Transverse colon (tissue), 4 donors: ENCODE results near the gene REEP5. TPM values are rescaled to one million over a fixed set of nuclear protein-coding genes. Genes with fewer than 3 reads are reported as not detected.

Experiments
- DNase-seq: peaks from one replicate; pipeline ENCODE4 v3.0.0-alpha.2; 2019
- H3K27ac ChIP-seq, 4 donors: fragments of 200-600 bp; sonication (generic); 2 replicates each; pipeline ENCODE4 v1.5.1; 2016 to 2018; ENCODE audit warnings: inconsistent platforms in 4 of 4
- H3K27me3 ChIP-seq: fragments of 200-600 bp; sonication (generic); 2 replicates; pipeline ENCODE4 v1.5.1; 2017; ENCODE audit warnings: inconsistent platforms
- H3K36me3 ChIP-seq, 4 donors: fragments of 200-600 bp; sonication (generic); 2 replicates each; pipeline ENCODE4 v1.5.1; 2017 to 2019; ENCODE audit warnings: inconsistent platforms in 4 of 4
- H3K4me1 ChIP-seq, 4 donors: fragments of 200-600 bp; sonication (generic); 2 replicates each; pipeline ENCODE4 v1.5.1; 2017 to 2020; ENCODE audit warnings: inconsistent platforms in 4 of 4
- H3K4me3 ChIP-seq, 4 donors: fragments of 200-600 bp; sonication (generic); 1 replicate in 1 of 4; 2 replicates in 3 of 4; pipeline versions ENCODE4 v1.5.1 to v1.6.1; 2017 to 2019; ENCODE audit warnings: inconsistent platforms in 4 of 4
- H3K9me3 ChIP-seq, 2 donors: fragments of 200-600 bp; sonication (generic); 2 replicates each; pipeline ENCODE4 v1.5.1; 2017 to 2019; ENCODE audit warnings: inconsistent platforms in 2 of 2
- EP300 ChIP-seq: sonication (generic); formaldehyde crosslinking; IDR thresholded peaks from one replicate; pipeline ENCODE4 v1.6.1; 2017; ENCODE audit warnings: antibody characterized with exemption, low read depth
- POLR2A ChIP-seq: fragments of 450-650 bp; IDR thresholded peaks from one replicate; pipeline ENCODE4 v1.6.1; 2016; ENCODE audit warnings: antibody characterized with exemption, mild to moderate bottlenecking, moderate library complexity
- POLR2AphosphoS5 ChIP-seq, 3 donors: sonication (generic); formaldehyde crosslinking; IDR thresholded peaks; one replicate each; pipeline ENCODE4 v1.6.1; 2016; ENCODE audit warnings: antibody characterized with exemption in 3 of 3
- WGBS, 2 donors: methylation state at CpG; one replicate each; pipeline ENCODE4 v1.1.5; 2018; ENCODE audit warnings: low coverage in 1 of 2; 5-methylcytosine and 5-hydroxymethylcytosine counted together
- in situ Hi-C, 4 donors: fragments of 200-750 bp; cut with MboI; loops; one replicate each; pipeline versions ENCODE4 v1.15.0 to v1.15.1; 2017; ENCODE audit warnings: low sequenced_read_pairs in 3 of 4, low pct_ligation_motif_present in 1 of 4, low pct_unique_long_range_greater_than_20kb in 1 of 4
- intact Hi-C: fragments of 100-400 bp; cut with DNase I; formaldehyde crosslinking; loops from one replicate; pipeline ENCODE4 v1.15.1; 2023; ENCODE audit warnings: low total_unique reads
- total RNA-seq, 4 donors: library from RNA; depleted of rRNA; stranded (reverse); fragments of >200 nt; gene quantifications; one replicate each; pipeline ENCODE4 v1.1.0, GENCODE V29; 2016
- TF ChIP-seq, protein P1 (sequence below), 5 experiments: fragments of 200-600 bp in 3 of 5; fragments of 450-650 bp in 2 of 5; sonication (generic) in 3 of 5; IDR thresholded peaks; 1 replicate in 2 of 5; 2 replicates in 3 of 5; pipeline ENCODE4 v1.5.1; 2016 to 2017; ENCODE audit warnings: antibody characterized with exemption in 5 of 5, inconsistent platforms in 3 of 5, mild to moderate bottlenecking in 2 of 5, moderate library complexity in 1 of 5

REEP5 gene
- total RNA-seq, 4 donors from 2014 or later, result 15.7 to 63.5 (median 56.4) TPM

DNA sequence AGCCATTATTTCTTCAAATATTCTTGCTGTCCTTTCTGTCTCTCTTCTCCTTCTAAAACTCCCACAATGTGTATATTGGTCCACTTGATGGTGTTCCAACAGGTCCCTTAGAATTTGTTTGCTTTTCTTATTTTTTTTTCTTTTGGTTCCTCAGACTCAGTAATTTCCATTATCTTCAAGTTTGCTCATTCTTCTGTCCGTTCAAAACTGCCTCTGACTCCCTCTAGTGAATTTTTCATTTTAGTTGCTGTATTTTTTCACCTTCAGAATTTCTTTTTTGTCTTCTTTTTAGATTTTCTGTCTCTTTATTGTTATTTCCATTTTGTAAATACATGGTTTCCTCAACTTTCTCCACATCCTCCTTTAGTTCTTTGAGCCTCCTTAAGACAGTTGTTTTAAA, 67.4 kb downstream of the REEP5 start:
- Histone ChIP-seq H3K9me3 (no peaks in the 10 kb centered on the region), H3K36me3 (no peaks in the 10 kb centered on the region), H3K27ac (no peak overlapping the region), H3K4me3 (no peak overlapping the region), H3K4me1 (no peaks in the 10 kb centered on the region), H3K27me3 (peaks cover 19% of the 10 kb centered on the region)
- intact Hi-C loops (no loop called here), in situ Hi-C loops (no loop called here)
- 59 to 70% methylated on average over 1 of the region's 1 CpG for WGBS, 2 donors
- DNase-seq, result no peak
- TF ChIP-seq POLR2A, result no peak
- TF ChIP-seq POLR2AphosphoS5 (IDR thresholded peaks at IDR 0.05), result no peak
- TF ChIP-seq, protein P1, sequence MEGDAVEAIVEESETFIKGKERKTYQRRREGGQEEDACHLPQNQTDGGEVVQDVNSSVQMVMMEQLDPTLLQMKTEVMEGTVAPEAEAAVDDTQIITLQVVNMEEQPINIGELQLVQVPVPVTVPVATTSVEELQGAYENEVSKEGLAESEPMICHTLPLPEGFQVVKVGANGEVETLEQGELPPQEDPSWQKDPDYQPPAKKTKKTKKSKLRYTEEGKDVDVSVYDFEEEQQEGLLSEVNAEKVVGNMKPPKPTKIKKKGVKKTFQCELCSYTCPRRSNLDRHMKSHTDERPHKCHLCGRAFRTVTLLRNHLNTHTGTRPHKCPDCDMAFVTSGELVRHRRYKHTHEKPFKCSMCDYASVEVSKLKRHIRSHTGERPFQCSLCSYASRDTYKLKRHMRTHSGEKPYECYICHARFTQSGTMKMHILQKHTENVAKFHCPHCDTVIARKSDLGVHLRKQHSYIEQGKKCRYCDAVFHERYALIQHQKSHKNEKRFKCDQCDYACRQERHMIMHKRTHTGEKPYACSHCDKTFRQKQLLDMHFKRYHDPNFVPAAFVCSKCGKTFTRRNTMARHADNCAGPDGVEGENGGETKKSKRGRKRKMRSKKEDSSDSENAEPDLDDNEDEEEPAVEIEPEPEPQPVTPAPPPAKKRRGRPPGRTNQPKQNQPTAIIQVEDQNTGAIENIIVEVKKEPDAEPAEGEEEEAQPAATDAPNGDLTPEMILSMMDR (IDR thresholded peaks at IDR 0.05), result no peak
- no peak for TF ChIP-seq EP300

DNA sequence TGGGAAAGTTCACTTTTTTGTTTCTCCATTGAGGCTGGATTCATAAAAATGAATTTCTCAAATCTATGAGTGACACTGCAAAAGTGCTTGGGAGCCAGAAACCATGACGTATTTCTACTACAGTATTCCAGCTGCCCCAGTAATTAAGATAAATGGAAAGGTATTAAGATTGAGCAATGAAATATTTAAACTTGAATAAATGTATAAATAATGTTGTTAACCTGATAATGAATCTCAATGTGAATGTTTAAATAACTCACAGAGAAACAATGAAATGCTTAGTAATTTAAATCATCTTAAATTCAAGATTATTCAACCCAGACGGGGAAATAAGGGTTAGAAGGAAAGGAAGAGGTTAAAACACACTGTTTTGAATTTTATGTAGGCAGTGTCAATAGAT, 72.1 kb downstream of the REEP5 start:
- Histone ChIP-seq H3K4me3 (no peak overlapping the region), H3K27ac (no peak overlapping the region), H3K36me3 (no peaks in the 10 kb centered on the region), H3K9me3 (no peaks in the 10 kb centered on the region), H3K4me1 (peaks cover 0 to 2% (median 0%) of the 10 kb centered on the region in 4 donors), H3K27me3 (peaks cover 8% of the 10 kb centered on the region)
- WGBS, 2 donors, result 71 to 82% methylated on average over 2 of the region's 2 CpGs
- TF ChIP-seq, protein P1 (IDR thresholded peaks at IDR 0.05), result no peak
- TF ChIP-seq POLR2A (no peak), POLR2AphosphoS5 (IDR thresholded peaks at IDR 0.05) (no peak)
- in situ Hi-C loops, result no loop called here
- DNase-seq, result no peak
- intact Hi-C loops, result no loop called here

DNA sequence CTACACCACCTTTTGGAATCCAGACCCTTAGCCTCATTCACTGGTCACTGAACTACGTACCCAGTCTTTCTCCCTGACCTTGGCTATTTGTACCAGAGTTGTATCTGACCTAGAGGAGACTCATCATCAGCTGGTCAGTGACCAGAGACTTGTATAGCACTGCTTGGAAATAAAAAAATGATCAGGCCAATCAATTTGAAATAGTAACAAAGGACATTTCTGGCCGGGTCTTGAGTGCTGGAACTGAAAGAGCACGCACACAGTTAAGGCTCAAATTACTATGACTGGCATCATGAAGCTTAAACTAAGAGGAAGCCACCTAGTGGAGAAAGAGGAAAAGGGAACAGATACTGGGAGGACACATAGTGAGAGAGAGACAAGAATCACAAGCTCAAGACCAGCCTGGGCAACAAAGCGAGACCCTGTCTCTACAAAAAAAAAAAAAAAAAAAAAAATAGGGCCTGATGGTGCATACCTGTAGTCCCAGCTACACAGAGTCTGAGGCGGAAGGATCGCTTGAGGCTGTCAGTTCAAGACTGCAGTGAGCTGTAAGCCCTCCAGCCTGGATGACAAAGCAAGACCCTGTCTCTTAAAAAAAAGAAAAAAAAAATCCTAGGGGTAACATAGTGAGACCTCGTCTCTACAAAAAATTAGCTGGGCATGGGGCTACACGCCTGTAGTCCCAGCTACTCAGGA, 73.8 kb downstream of the REEP5 start:
- TF ChIP-seq POLR2A (no peak), POLR2AphosphoS5 (IDR thresholded peaks at IDR 0.05) (no peak), EP300 (no peak)
- TF ChIP-seq, protein P1 (IDR thresholded peaks at IDR 0.05), result peak; percentile 52 to 61 (median 56)
- H3K27me3 ChIP-seq, result no peaks in the 10 kb centered on the region
- no peak overlapping the region for H3K27ac ChIP-seq
- in situ Hi-C loops (no loop called here), intact Hi-C loops (no loop called here)
- WGBS, 2 donors, result 52 to 54% methylated on average over 6 to 8 of the region's 8 CpGs
- DNase-seq, result no peak
- H3K4me3 ChIP-seq, result peak overlapping the region in 1 of 4 donors; percentile 10
- H3K36me3 ChIP-seq, result no peaks in the 10 kb centered on the region
- no peaks in the 10 kb centered on the region for H3K9me3 ChIP-seq
- H3K4me1 ChIP-seq, result peaks cover 0 to 2% (median 0%) of the 10 kb centered on the region in 4 donors

DNA sequence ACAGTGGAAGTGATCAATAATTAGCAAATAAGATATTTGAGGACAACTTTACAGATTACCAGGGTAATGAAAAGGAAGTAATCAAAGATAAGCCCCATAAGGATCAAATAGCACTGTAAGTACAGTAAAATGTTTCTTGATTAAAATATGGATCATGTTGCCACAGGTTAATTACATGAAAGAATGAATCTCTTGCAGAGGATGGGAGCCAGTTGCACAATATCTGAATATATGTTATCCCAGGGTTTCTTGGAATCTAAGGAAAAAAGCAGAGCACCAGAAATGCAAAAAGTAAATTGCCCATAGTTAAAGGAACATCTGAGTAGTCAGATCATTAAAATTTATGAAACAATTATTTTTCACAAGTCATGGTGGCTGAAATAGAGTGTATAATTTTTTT, 74.7 kb downstream of the REEP5 start:
- intact Hi-C loops, result no loop called here
- in situ Hi-C loops, result no loop called here

DNA sequence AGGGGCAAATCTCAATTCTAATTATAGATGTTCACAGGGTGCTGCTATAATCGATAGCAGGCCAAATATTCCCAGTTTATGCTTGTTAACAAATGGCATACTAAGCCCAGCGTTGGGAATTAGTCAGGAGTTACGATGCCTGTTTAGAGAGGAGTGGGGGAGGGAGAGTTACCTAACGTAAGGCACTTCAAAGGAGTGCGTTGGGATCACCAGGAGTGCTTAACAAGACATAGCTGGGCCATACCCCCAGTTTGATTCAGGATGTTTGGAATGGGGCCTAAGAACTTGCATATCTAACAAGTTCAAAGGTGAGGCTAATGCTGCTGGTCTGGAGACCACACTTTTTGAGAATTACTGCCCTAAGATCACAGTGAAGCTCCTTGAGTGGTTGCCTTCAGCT, 75.5 kb downstream of the REEP5 start:
- Histone ChIP-seq H3K27me3 (no peaks in the 10 kb centered on the region), H3K4me3 (no peak overlapping the region), H3K36me3 (no peaks in the 10 kb centered on the region), H3K9me3 (no peaks in the 10 kb centered on the region), H3K4me1 (peaks cover 0 to 2% (median 0%) of the 10 kb centered on the region in 4 donors), H3K27ac (no peak overlapping the region)
- intact Hi-C loops (no loop called here), in situ Hi-C loops (no loop called here)
- no peak for DNase-seq
- 83 to 89% methylated on average over 1 to 5 of the region's 5 CpGs for WGBS, 2 donors
- TF ChIP-seq POLR2A (no peak), EP300 (no peak), POLR2AphosphoS5 (IDR thresholded peaks at IDR 0.05) (no peak)
- TF ChIP-seq, protein P1 (IDR thresholded peaks at IDR 0.05), result no peak

More for the DNA sequence above, 74.7 kb downstream of the REEP5 start:
- Histone ChIP-seq H3K4me3 (no peak overlapping the region), H3K9me3 (no peaks in the 10 kb centered on the region), H3K36me3 (no peaks in the 10 kb centered on the region), H3K27me3 (no peaks in the 10 kb centered on the region), H3K27ac (no peak overlapping the region), H3K4me1 (peaks cover 0 to 2% (median 0%) of the 10 kb centered on the region in 4 donors)
- DNase-seq, result no peak
- TF ChIP-seq POLR2AphosphoS5 (IDR thresholded peaks at IDR 0.05), result no peak
- no peak for TF ChIP-seq POLR2A
